ENCODE results near the gene PCF11. TPM values are rescaled to one million over a fixed set of nuclear protein-coding genes. Genes with fewer than 3 reads are reported as not detected.

Gene PCF11
- total RNA-seq, 2 experiments from 2014 or later: 80.1 to 98.8 TPM

GRCh38 chr11:83120327-83120726, 36.6 kb upstream of the PCF11 start:
- TF ChIP-seq CTCF (conservative IDR thresholded peaks at IDR 0.05; ENCODE audit: low read length): no peak
- no peak for TF ChIP-seq EZH2phosphoT487 (IDR thresholded peaks at IDR 0.05; ENCODE audit: borderline replicate concordance, low read depth, low read length)
- Histone ChIP-seq H3K4me1 (ENCODE audit: insufficient read depth, low read length, poor library complexity, severe bottlenecking) (peaks cover 40% of the 10 kb centered on the region), H3K4me3 (ENCODE audit: low read depth, low read length, poor library complexity, severe bottlenecking) (no peak overlapping the region), H3K9me3 (ENCODE audit: low read length) (no peaks in the 10 kb centered on the region), H3K27ac (ENCODE audit: low read depth, low read length, poor library complexity, severe bottlenecking) (no peak overlapping the region), H3K79me2 (ENCODE audit: insufficient read depth, low read depth, low read length) (no peaks in the 10 kb centered on the region), H2AFZ (ENCODE audit: low read length) (peak overlapping the region; percentile 63), H3K4me2 (ENCODE audit: low read length) (no peak overlapping the region), H4K20me1 (ENCODE audit: insufficient read depth, low read length) (no peaks in the 10 kb centered on the region), H3K9me2 (ENCODE audit: insufficient read depth, low read length) (no peaks in the 10 kb centered on the region), H3K36me3 (ENCODE audit: insufficient read depth, low read length) (no peaks in the 10 kb centered on the region)
- no TSS peak for BruUV-seq (replicated peaks)
- ChIA-PET CTCF (ENCODE audit: unreplicated experiment) (no interaction called here), POLR2A (interaction anchor here (0.7 to 1.1 kb wide), 7 partner anchors 12 to 184 kb away, joined by 3 to 5 read pairs (median 3); no protein-coding TSS in a partner anchor)
- intact Hi-C loops (cut with micrococcal nuclease; ENCODE audit: unreplicated experiment): no loop called here
- DNase-seq (ENCODE audit: low spot score): no peak

GRCh38 chr11:83122050-83122449, 34.9 kb upstream of the PCF11 start:
- intact Hi-C loops (cut with micrococcal nuclease; ENCODE audit: unreplicated experiment): no loop called here
- H3K9me3 ChIP-seq (ENCODE audit: low read length): no peaks in the 10 kb centered on the region
- H3K36me3 ChIP-seq (ENCODE audit: insufficient read depth, low read length): no peaks in the 10 kb centered on the region
- no peaks in the 10 kb centered on the region for H3K79me2 ChIP-seq (ENCODE audit: insufficient read depth, low read depth, low read length)
- peaks cover 33% of the 10 kb centered on the region for H3K4me1 ChIP-seq (ENCODE audit: insufficient read depth, low read length, poor library complexity, severe bottlenecking)
- ChIA-PET CTCF (ENCODE audit: unreplicated experiment) (no interaction called here), POLR2A (interaction anchor here (0.8 kb wide), 1 partner anchor 16 kb away, joined by 3 read pairs; no protein-coding TSS in a partner anchor)
- TF ChIP-seq EZH2phosphoT487 (IDR thresholded peaks at IDR 0.05; ENCODE audit: borderline replicate concordance, low read depth, low read length) (no peak), CTCF (conservative IDR thresholded peaks at IDR 0.05; ENCODE audit: low read length) (no peak)
- H3K4me3 ChIP-seq (ENCODE audit: low read depth, low read length, poor library complexity, severe bottlenecking): no peak overlapping the region
- H3K27ac ChIP-seq (ENCODE audit: low read depth, low read length, poor library complexity, severe bottlenecking): no peak overlapping the region
- no peaks in the 10 kb centered on the region for H4K20me1 ChIP-seq (ENCODE audit: insufficient read depth, low read length)
- no peaks in the 10 kb centered on the region for H3K9me2 ChIP-seq (ENCODE audit: insufficient read depth, low read length)
- DNase-seq (ENCODE audit: low spot score): no peak
- H3K4me2 ChIP-seq (ENCODE audit: low read length): no peak overlapping the region
- no TSS peak for BruUV-seq (replicated peaks)
- peak overlapping the region; percentile 47; the same call in 1 of the 2 replicates for H2AFZ ChIP-seq (ENCODE audit: low read length)

- Histone ChIP-seq H3K36me3 (ENCODE audit: insufficient read depth, low read length) (no peaks in the 10 kb centered on the region), H3K4me1 (ENCODE audit: insufficient read depth, low read length, poor library complexity, severe bottlenecking) (peaks cover 26% of the 10 kb centered on the region)
- no TSS peak for BruUV-seq (replicated peaks)
Observed at GRCh38 chr11:83122766-83123165, 34.2 kb upstream of the PCF11 start.

More at GRCh38 chr11:83122766-83123165, 34.2 kb upstream of the PCF11 start:
- Histone ChIP-seq H3K9me2 (ENCODE audit: insufficient read depth, low read length) (no peaks in the 10 kb centered on the region), H3K4me2 (ENCODE audit: low read length) (no peak overlapping the region), H4K20me1 (ENCODE audit: insufficient read depth, low read length) (no peaks in the 10 kb centered on the region), H3K9me3 (ENCODE audit: low read length) (no peaks in the 10 kb centered on the region), H3K4me3 (ENCODE audit: low read depth, low read length, poor library complexity, severe bottlenecking) (no peak overlapping the region), H3K79me2 (ENCODE audit: insufficient read depth, low read depth, low read length) (no peaks in the 10 kb centered on the region), H3K27ac (ENCODE audit: low read depth, low read length, poor library complexity, severe bottlenecking) (no peak overlapping the region), H2AFZ (ENCODE audit: low read length) (peak overlapping the region; percentile 47; the same call in 1 of the 2 replicates)
- no peak for DNase-seq (ENCODE audit: low spot score)
- no peak for TF ChIP-seq EZH2phosphoT487 (IDR thresholded peaks at IDR 0.05; ENCODE audit: borderline replicate concordance, low read depth, low read length)
- no peak for TF ChIP-seq CTCF (conservative IDR thresholded peaks at IDR 0.05; ENCODE audit: low read length)
- CTCF ChIA-PET (ENCODE audit: unreplicated experiment): no interaction called here
- intact Hi-C loops (cut with micrococcal nuclease; ENCODE audit: unreplicated experiment): no loop called here
- POLR2A ChIA-PET: no interaction called here
